Measurements from ENCODE around the gene PSMB5. TPM values are rescaled to one million over a fixed set of nuclear protein-coding genes. Genes with fewer than 3 reads are reported as not detected.
A peak's percentile ranks its signal among the peaks of the same experiment; 100 is the strongest.

PSMB5 gene
- total and polyA plus RNA-seq, 9 of the 15 experiments (the other 6 are each of a cell fraction or from before 2014, with no cell fraction given) = 198 to 1,870 (median 269) TPM

GRCh38 chr14:23057757-23058653 is 23.3 kb upstream of the PSMB5 start (continued):
- TF ChIP-seq ZNF318 (IDR thresholded peaks at IDR 0.05; ENCODE audit: borderline replicate concordance in 1 of 2, low read depth in 1 of 2) = no peak
- no peak for TF ChIP-seq ZNF707 (CRISPR knock-in tag; conservative IDR thresholded peaks at IDR 0.05)
- TF ChIP-seq ZBTB7A (IDR thresholded peaks at IDR 0.05; ENCODE audit: borderline replicate concordance, control insufficient read depth, low read depth, low read length) = peak; percentile 50; the same call in 1 of the 2 replicates
- TF ChIP-seq MLLT1 (IDR thresholded peaks at IDR 0.05) = 0 out of 4 replicates have a peak, but pooled peaks of 1 of the 2 experiments have one; percentile 28
- no peak for TF ChIP-seq ZNF586 (CRISPR knock-in tag; conservative IDR thresholded peaks at IDR 0.05)
